GM18519 (cell line): ENCODE results near the gene TSSK2.

Experiments used
- ATAC-seq: cut with Tn5 transposase; IDR thresholded peaks from one replicate; pipeline ENCODE4 v1.9.1; 2021; ENCODE audit warnings: mild to moderate bottlenecking, moderate library complexity; ENCODE audit not compliant: unreplicated experiment, low FRiP score

TSSK2 gene

GRCh38 chr22:19166421-19166820 is 35.3 kb downstream of the TSSK2 start:
- no peak for ATAC-seq

- ATAC-seq, result no peak
These were observed 36.2 kb downstream of the TSSK2 start for GRCh38 chr22:19167106-19167869.

GRCh38 chr22:19168088-19168890 is 37.2 kb downstream of the TSSK2 start:
- no peak for ATAC-seq

- ATAC-seq, result no peak
These were observed 38.2 kb downstream of the TSSK2 start for GRCh38 chr22:19169002-19169946.

GRCh38 chr22:19169947-19170318 is 38.8 kb downstream of the TSSK2 start:
- ATAC-seq, result no peak

- ATAC-seq, result no peak
These were observed 41.3 kb downstream of the TSSK2 start for GRCh38 chr22:19172213-19173046.

- no peak for ATAC-seq
These were observed 42.2 kb downstream of the TSSK2 start for GRCh38 chr22:19173047-19174035.

- no peak for ATAC-seq
These were observed 43.3 kb downstream of the TSSK2 start for GRCh38 chr22:19174106-19175025.

- no peak for ATAC-seq
These were observed 44.0 kb downstream of the TSSK2 start for GRCh38 chr22:19175026-19175601.

- no peak for ATAC-seq
These were observed 44.6 kb downstream of the TSSK2 start for GRCh38 chr22:19175602-19176174.

- ATAC-seq, result no peak
These were observed 45.1 kb downstream of the TSSK2 start for GRCh38 chr22:19176175-19176643.

GRCh38 chr22:19176732-19177131 is 45.6 kb downstream of the TSSK2 start:
- ATAC-seq, result no peak

GRCh38 chr22:19177164-19178064 is 46.3 kb downstream of the TSSK2 start:
- no peak for ATAC-seq

- ATAC-seq, result no peak
These were observed 47.1 kb downstream of the TSSK2 start for GRCh38 chr22:19178065-19178656.

- peak; percentile 38 for ATAC-seq
These were observed 47.8 kb downstream of the TSSK2 start, which contains the start of gene SLC25A1 for GRCh38 chr22:19178657-19179496. Gene SLC25A1 (minus strand): TSS chr22:19178736. CDS start chr22:19178673, 63 bp downstream.
